IPS-NIHi7 (cell line): ENCODE results near the gene GIMD1.

ENCODE experiments used
- DNase-seq: peaks from one replicate; pipeline ENCODE4 v3.0.0; 2012; ENCODE audit warnings: mixed read lengths; ENCODE audit errors: extremely low spot score

GIMD1 gene

DNA sequence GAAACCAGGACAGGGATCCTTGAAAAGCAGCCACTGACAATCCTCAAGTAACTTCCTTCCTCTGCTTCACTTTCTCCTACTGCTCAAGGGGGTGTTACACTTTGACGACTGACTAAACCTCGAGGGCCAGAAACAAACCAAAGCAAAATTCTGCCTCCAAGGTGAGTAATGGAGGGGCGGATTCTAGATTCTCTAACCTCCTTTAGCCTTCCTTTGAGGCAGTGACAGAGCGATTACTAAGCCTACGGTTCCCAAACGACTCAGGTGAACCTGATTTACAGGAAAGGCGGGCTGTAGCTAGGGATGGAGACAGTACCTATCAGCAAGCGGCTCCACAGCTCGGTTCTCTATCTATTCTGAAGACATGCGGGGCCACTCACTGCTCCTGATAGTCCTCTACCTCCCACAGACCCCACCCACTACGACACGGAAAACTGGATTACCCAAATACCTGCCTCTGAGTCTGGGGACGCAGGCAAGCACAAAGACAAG lies 53.1 kb downstream of the GIMD1 start:
- DNase-seq: no peak

DNA sequence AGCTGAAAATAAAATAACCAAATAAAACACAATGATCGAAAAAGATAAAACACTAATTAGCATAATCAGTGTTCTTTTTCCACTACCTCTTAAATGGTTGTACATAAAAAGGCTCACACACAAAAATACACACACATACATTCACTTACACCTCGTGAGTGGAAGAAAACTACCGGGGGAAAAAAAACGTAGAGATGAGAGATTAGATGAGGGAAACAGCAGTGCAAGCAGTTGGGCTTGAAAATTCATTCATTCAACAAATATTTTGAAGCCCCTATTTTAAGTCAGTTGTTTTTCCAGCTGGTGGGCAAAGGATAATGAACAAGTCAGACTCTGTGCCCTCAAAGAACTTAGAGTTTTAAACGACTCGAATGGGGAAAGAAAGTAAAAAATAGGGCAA lies 53.6 kb downstream of the GIMD1 start:
- DNase-seq: no peak

DNA sequence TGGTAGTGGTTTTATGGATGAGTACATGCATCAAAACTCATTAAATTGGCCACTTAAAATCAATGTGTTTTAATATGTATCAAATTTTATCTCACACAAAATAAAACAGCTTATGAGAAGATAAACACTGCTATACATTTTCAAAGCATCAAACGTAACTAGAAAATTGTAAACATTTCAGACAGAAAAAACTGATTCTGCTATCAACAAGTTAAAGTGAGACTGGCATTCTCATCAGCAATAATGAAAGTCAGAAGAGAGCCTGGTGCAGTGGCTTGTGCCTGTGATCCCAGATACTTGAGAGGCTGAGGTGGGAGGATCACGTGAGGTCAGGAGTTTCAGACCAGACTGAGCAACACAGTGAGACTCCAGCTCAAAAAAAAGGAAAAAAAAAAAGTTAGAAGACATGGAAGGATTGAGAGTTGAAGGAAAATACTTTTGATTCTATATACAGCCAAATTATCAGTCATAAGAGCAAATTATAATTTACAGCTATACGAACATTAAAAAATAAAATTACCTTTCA lies 55.5 kb downstream of the GIMD1 start:
- DNase-seq: no peak

DNA sequence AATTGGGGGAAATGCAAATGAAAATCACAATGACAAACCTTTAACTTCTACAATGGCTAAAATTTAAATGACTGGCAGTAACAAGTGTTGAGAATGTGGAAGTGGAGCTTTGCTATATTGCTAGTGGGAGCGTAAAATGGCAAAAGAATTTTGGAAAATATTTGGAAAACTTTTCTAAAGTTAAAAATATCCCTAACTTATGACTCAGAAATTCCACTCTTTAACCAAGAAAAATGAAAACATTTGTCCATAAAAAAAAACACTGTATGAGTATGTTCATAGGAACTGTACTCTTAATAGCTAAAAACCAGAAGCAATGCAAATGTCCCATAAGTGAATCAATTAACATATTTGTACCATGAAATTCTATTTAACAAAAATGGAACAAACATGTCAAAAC lies 56.2 kb downstream of the GIMD1 start:
- no peak for DNase-seq
